IMR-90 (cell line): ENCODE data around the gene NXN. TPM values are rescaled to one million over a fixed set of nuclear protein-coding genes. Genes with fewer than 3 reads are reported as not detected.
A peak's percentile ranks its signal among the peaks of the same experiment; 100 is the strongest.

Source experiments
- ATAC-seq: fragments of 200-7000 bp; cut with Tn5 transposase; 2 replicates; pipeline ENCODE4 v1.9.1; 2020; ENCODE audit warnings: low read depth, mild to moderate bottlenecking, moderate library complexity
- BruUV-seq: library from RNA; stranded (reverse); fragments of 400-500 nt; replicated peaks from 2 replicates; lab custom pipeline; 2021; lab: Mats Ljungman, UMichigan
- CTCF ChIA-PET: fragments of 300-600 bp; formaldehyde crosslinking; extraction: SDS; loops from one replicate; lab custom pipeline; 2021; ENCODE audit warnings: antibody characterized with exemption; lab: Yijun Ruan, JAX
- POLR2A ChIA-PET: fragments of 300-600 bp; sonication (Branson Sonifier 250); formaldehyde crosslinking; loops from one replicate; lab custom pipeline; 2022; ENCODE audit warnings: antibody characterized with exemption; ENCODE audit not compliant: unreplicated experiment; lab: Charles Lee
- DNase-seq: peaks from one replicate; pipeline ENCODE4 v3.0.0; 2013
- H2AFZ ChIP-seq: replicated peaks from 2 replicates; pipeline ENCODE3; 2013; ENCODE audit warnings: low read length, mild to moderate bottlenecking; ENCODE audit not compliant: poor library complexity
- H2AK5ac ChIP-seq: 2 replicates; pipeline ENCODE4 v1.6.1; 2013; ENCODE audit warnings: low read depth, low read length, inconsistent platforms
- H2AK9ac ChIP-seq: replicated peaks from 2 replicates; pipeline ENCODE3; 2013; ENCODE audit warnings: mild to moderate bottlenecking, low read depth, low read length, moderate library complexity; ENCODE audit not compliant: poor library complexity
- H2BK120ac ChIP-seq: 2 replicates; pipeline ENCODE4 v1.6.1; 2013; ENCODE audit warnings: low read depth, low read length, inconsistent platforms
- H2BK15ac ChIP-seq: 3 replicates; pipeline ENCODE4 v1.6.1; 2013; ENCODE audit warnings: low read depth, low read length, inconsistent platforms
- H2BK20ac ChIP-seq: 2 replicates; pipeline ENCODE4 v1.6.1; 2013; ENCODE audit warnings: low read depth, mild to moderate bottlenecking, inconsistent platforms, low read length, moderate library complexity
- H2BK5ac ChIP-seq: 2 replicates; pipeline ENCODE4 v1.6.1; 2013; ENCODE audit warnings: mild to moderate bottlenecking, low read depth, low read length, inconsistent platforms; ENCODE audit not compliant: poor library complexity, severe bottlenecking
- H3K14ac ChIP-seq: replicated peaks from 2 replicates; pipeline ENCODE4 v1.6.1; 2013; ENCODE audit warnings: low read depth, low read length, inconsistent platforms
- H3K18ac ChIP-seq: 2 replicates; pipeline ENCODE4 v1.6.1; 2013; ENCODE audit warnings: low read depth, low read length, control low read depth
- H3K23ac ChIP-seq: 2 replicates; pipeline ENCODE4 v1.6.1; 2013; ENCODE audit warnings: low read depth, low read length, inconsistent platforms
- H3K27ac ChIP-seq: 2 replicates; pipeline ENCODE4 v1.5.1; 2013; ENCODE audit warnings: mild to moderate bottlenecking, control low read depth, low read length; ENCODE audit not compliant: insufficient read depth
- H3K27me3 ChIP-seq: 2 replicates; pipeline ENCODE4 v1.6.1; 2013; ENCODE audit warnings: low read length; ENCODE audit not compliant: control insufficient read depth, insufficient read depth
- H3K36me3 ChIP-seq: 2 replicates; pipeline ENCODE4 v1.6.1; 2013; ENCODE audit warnings: low read length, mixed read lengths; ENCODE audit not compliant: control insufficient read depth, insufficient read depth
- H3K4ac ChIP-seq: 2 replicates; pipeline ENCODE4 v1.6.1; 2013; ENCODE audit warnings: low read depth, low read length, inconsistent platforms
- H3K4me1 ChIP-seq: 2 replicates; pipeline ENCODE4 v1.6.1; 2013; ENCODE audit warnings: low read length, mixed read lengths; ENCODE audit not compliant: control insufficient read depth, insufficient read depth
- H3K4me2 ChIP-seq: 2 replicates; pipeline ENCODE4 v1.6.1; 2013; ENCODE audit warnings: low read depth, mild to moderate bottlenecking, control low read depth, low read length, moderate library complexity
- H3K4me3 ChIP-seq: 2 replicates; pipeline ENCODE4 v1.5.1; 2013; ENCODE audit warnings: low read depth, mild to moderate bottlenecking, control low read depth, low read length, moderate library complexity; ENCODE audit not compliant: insufficient read depth
- H3K56ac ChIP-seq: 2 replicates; pipeline ENCODE4 v1.6.1; 2013; ENCODE audit warnings: low read length, inconsistent platforms; ENCODE audit not compliant: insufficient read depth; ENCODE audit errors: extremely low read depth
- H3K79me1 ChIP-seq, 2 experiments: 2 replicates each; pipeline ENCODE4 v1.6.1; 2013; ENCODE audit warnings: low read length in 2 of 2, inconsistent platforms in 1 of 2, low read depth in 1 of 2
- H3K9ac ChIP-seq: 2 replicates; pipeline ENCODE4 v1.6.1; 2013; ENCODE audit warnings: low read depth, low read length, control low read depth
- H3K9me1 ChIP-seq: 2 replicates; pipeline ENCODE4 v1.6.1; 2013; ENCODE audit warnings: low read length, inconsistent platforms; ENCODE audit not compliant: insufficient read depth
- H3K9me3 ChIP-seq: 2 replicates; pipeline ENCODE4 v1.6.1; 2013; ENCODE audit warnings: low read length; ENCODE audit not compliant: control insufficient read depth, insufficient read depth
- H4K20me1 ChIP-seq: 2 replicates; pipeline ENCODE4 v1.6.1; 2013; ENCODE audit warnings: low read length, inconsistent platforms; ENCODE audit not compliant: insufficient read depth
- H4K5ac ChIP-seq: 2 replicates; pipeline ENCODE4 v1.6.1; 2013; ENCODE audit warnings: mild to moderate bottlenecking, low read depth, low read length, control low read depth
- H4K8ac ChIP-seq, 2 experiments: 2 replicates each; pipeline ENCODE4 v1.6.1; 2013; ENCODE audit warnings: low read depth in 2 of 2, low read length in 2 of 2, control low read depth in 1 of 2, inconsistent platforms in 1 of 2
- H4K91ac ChIP-seq: 2 replicates; pipeline ENCODE4 v1.6.1; 2013; ENCODE audit warnings: low read depth, low read length, inconsistent platforms; ENCODE audit not compliant: insufficient read depth
- CEBPB ChIP-seq: IDR thresholded peaks from 2 replicates; pipeline ENCODE4 v1.6.1; 2012; ENCODE audit warnings: low read depth, low read length, improper control_type of control experiment
- CHD1 ChIP-seq: IDR thresholded peaks from 2 replicates; pipeline ENCODE4 v1.6.1; 2012; ENCODE audit warnings: low read depth, low read length, improper control_type of control experiment
- FOS ChIP-seq: fragments of 150-350 bp; IDR thresholded peaks from 2 replicates; pipeline ENCODE4 v1.6.1; 2016; ENCODE audit warnings: low read depth, low read length
- MAFK ChIP-seq: IDR thresholded peaks from 2 replicates; pipeline ENCODE4 v1.6.1; 2012; ENCODE audit warnings: low read depth, low read length, improper control_type of control experiment
- MXI1 ChIP-seq: IDR thresholded peaks from 2 replicates; pipeline ENCODE4 v1.6.1; 2012; ENCODE audit warnings: low read depth, mild to moderate bottlenecking, low read length, moderate library complexity, borderline replicate concordance
- NFE2L2 ChIP-seq: fragments of 150-350 bp; IDR thresholded peaks from 2 replicates; pipeline ENCODE4 v1.6.1; 2016; ENCODE audit warnings: low read depth, mild to moderate bottlenecking, low read length
- POLR2A ChIP-seq: IDR thresholded peaks from 2 replicates; pipeline ENCODE4 v1.6.1; 2012; ENCODE audit warnings: mild to moderate bottlenecking, low read depth, low read length
- RFX5 ChIP-seq: IDR thresholded peaks from 2 replicates; pipeline ENCODE4 v1.8.0; 2012; ENCODE audit warnings: low read depth, mild to moderate bottlenecking, low read length, moderate library complexity
- SMC3 ChIP-seq: fragments of 150-350 bp; IDR thresholded peaks from 2 replicates; pipeline ENCODE4 v1.6.1; 2016; ENCODE audit warnings: low read depth, mild to moderate bottlenecking, antibody characterized with exemption, low read length, moderate library complexity
- WGBS, 2 experiments: methylation state at CpG; one replicate each; pipeline versions ENCODE4 v1.1.5 to v1.1.7; 2013; ENCODE audit warnings: missing lambda C conversion rate in 2 of 2; ENCODE audit not compliant: insufficient read length in 1 of 2; ENCODE audit errors: extremely low coverage in 2 of 2; 5-methylcytosine and 5-hydroxymethylcytosine counted together
- dilution Hi-C: fragments of 300-500 bp; cut with HindIII; formaldehyde crosslinking; loops from one replicate; pipeline ENCODE4 v1.14.3; 2018; ENCODE audit warnings: low sequenced_read_pairs; ENCODE audit not compliant: unreplicated experiment
- in situ Hi-C: fragments of 300-500 bp; cut with MboI; formaldehyde crosslinking; loops from 3 replicates; pipeline ENCODE4 v1.14.3; 2019; ENCODE audit warnings: low sequenced_read_pairs, inconsistent platforms, mixed read lengths
- intact Hi-C: fragments of 100-400 bp; cut with micrococcal nuclease; formaldehyde crosslinking; loops from 2 replicates; pipeline ENCODE4 v1.10.0; 2022
- polyA plus RNA-seq, 3 experiments: library from polyadenylated mRNA; depleted of rRNA; stranded (reverse); fragments of >200 nt; gene quantifications; 2 replicates each; pipeline ENCODE4 v1.2.3, GENCODE V29; 2012; ENCODE audit warnings: low replicate concordance in 1 of 3
- total RNA-seq: library from RNA; depleted of rRNA; stranded (reverse); fragments of >200 nt; gene quantifications from 2 replicates; pipeline ENCODE4 v1.2.3, GENCODE V29; 2012
- TF ChIP-seq, protein P1 (sequence below): conservative IDR thresholded peaks from 2 replicates; pipeline ENCODE4 v1.5.1; 2012; ENCODE audit warnings: mild to moderate bottlenecking, low read depth, low read length, improper control_type of control experiment
- TF ChIP-seq, protein P2 (sequence below): fragments of 150-350 bp; IDR thresholded peaks from 2 replicates; pipeline ENCODE4 v1.6.1; 2017; ENCODE audit warnings: mild to moderate bottlenecking, antibody characterized with exemption, low read length, low read depth
- TF ChIP-seq, protein P3 (sequence below): fragments of 150-350 bp; IDR thresholded peaks from 2 replicates; pipeline ENCODE4 v1.6.1; 2016; ENCODE audit warnings: low read depth, mild to moderate bottlenecking, low read length, moderate library complexity, borderline replicate concordance

Gene NXN
- total and polyA plus RNA-seq, 2 of the 4 experiments (the other 2 are of a cell fraction): 52.5 to 116 TPM

DNA sequence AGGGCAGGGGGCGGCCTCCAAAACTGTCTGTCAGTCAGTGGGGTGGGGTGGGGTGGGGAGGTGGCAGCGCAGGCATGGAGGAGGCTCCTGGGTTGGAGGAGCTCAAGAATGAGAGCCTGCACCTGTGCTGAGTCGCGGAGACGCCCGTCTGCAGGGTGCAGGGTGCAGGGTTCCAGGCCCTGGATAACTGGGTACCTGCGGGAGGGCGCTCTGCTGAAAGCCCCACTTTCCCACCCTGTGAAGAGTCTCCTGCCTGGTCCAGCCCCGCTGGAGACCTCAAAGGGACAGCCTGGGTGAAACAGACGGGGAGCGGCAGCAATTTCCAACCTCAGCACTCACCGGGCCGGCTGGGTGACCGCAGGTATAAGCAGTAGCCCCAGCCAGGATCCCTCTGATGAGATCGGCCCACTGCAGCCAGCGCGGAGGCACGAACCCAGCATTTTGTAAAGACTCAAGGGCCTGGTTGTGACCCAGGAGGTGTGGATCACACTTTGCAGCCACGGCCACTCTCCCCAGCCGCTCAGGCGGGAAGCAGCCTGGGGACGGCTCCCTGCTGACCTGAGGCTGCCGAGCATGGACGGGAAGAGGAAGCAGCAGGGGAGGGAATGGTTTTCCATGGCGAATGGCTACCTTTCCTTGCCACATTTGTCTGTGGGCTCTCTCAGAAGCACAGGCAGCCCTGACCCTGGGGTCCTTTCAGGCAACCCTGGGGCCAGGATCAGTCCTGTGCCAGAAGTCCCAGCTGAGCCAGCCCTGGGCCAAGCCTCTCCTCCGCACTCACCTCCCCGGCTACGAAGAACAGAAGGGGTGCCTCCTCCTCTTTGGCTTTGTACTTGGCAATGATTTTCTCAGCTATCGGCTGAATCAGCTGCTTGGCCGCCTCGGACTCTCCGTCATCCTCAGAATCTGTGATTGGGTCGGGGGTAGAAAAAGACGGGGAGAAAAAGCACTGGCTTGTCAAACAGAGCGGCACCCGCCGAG lies 176.4 kb downstream of the NXN start:
- WGBS, 2 experiments: 95% methylated on average over 20 of the region's 37 CpGs; no CpG with 5 or more reads in 1 of the 2 experiments
- dilution Hi-C loops: no loop called here
- H4K20me1 ChIP-seq: peaks cover 32% of the 10 kb centered on the region
- H4K8ac ChIP-seq: no peak overlapping the region
- H3K14ac ChIP-seq: no peak overlapping the region
- H3K79me1 ChIP-seq: peaks cover 0 to 4% of the 10 kb centered on the region in 2 experiments; a peak in 2 of 4 replicates
- no peak overlapping the region for H3K4me2 ChIP-seq
- H2AK5ac ChIP-seq: no peak overlapping the region
- DNase-seq (no peak), ATAC-seq (no peak)
- no peak overlapping the region for H3K56ac ChIP-seq
- intact Hi-C loops: no loop called here
- TF ChIP-seq, protein P1, sequence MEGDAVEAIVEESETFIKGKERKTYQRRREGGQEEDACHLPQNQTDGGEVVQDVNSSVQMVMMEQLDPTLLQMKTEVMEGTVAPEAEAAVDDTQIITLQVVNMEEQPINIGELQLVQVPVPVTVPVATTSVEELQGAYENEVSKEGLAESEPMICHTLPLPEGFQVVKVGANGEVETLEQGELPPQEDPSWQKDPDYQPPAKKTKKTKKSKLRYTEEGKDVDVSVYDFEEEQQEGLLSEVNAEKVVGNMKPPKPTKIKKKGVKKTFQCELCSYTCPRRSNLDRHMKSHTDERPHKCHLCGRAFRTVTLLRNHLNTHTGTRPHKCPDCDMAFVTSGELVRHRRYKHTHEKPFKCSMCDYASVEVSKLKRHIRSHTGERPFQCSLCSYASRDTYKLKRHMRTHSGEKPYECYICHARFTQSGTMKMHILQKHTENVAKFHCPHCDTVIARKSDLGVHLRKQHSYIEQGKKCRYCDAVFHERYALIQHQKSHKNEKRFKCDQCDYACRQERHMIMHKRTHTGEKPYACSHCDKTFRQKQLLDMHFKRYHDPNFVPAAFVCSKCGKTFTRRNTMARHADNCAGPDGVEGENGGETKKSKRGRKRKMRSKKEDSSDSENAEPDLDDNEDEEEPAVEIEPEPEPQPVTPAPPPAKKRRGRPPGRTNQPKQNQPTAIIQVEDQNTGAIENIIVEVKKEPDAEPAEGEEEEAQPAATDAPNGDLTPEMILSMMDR: no peak
- TF ChIP-seq RFX5: no peak
- TF ChIP-seq POLR2A: no peak
- TF ChIP-seq MXI1: no peak
- TF ChIP-seq, protein P2, sequence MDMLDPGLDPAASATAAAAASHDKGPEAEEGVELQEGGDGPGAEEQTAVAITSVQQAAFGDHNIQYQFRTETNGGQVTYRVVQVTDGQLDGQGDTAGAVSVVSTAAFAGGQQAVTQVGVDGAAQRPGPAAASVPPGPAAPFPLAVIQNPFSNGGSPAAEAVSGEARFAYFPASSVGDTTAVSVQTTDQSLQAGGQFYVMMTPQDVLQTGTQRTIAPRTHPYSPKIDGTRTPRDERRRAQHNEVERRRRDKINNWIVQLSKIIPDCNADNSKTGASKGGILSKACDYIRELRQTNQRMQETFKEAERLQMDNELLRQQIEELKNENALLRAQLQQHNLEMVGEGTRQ: no peak
- TF ChIP-seq CHD1: no peak
- TF ChIP-seq FOS: no peak
- no peak for TF ChIP-seq NFE2L2
- TF ChIP-seq MAFK: no peak
- no peak for TF ChIP-seq SMC3
- TF ChIP-seq CEBPB: no peak
- TF ChIP-seq, protein P3, sequence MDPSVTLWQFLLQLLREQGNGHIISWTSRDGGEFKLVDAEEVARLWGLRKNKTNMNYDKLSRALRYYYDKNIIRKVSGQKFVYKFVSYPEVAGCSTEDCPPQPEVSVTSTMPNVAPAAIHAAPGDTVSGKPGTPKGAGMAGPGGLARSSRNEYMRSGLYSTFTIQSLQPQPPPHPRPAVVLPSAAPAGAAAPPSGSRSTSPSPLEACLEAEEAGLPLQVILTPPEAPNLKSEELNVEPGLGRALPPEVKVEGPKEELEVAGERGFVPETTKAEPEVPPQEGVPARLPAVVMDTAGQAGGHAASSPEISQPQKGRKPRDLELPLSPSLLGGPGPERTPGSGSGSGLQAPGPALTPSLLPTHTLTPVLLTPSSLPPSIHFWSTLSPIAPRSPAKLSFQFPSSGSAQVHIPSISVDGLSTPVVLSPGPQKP: no peak
- H2AK9ac ChIP-seq: no peak overlapping the region
- H3K9ac ChIP-seq: no peak overlapping the region
- no peak overlapping the region for H3K27ac ChIP-seq
- no peaks in the 10 kb centered on the region for H3K4me1 ChIP-seq
- ChIA-PET CTCF (no interaction called here), POLR2A (interaction anchor here (0.6 kb wide), 1 partner anchor 8 kb away, joined by 7 read pairs; no protein-coding TSS in a partner anchor)
- peaks cover 71% of the 10 kb centered on the region for H3K36me3 ChIP-seq
- no peak overlapping the region for H3K18ac ChIP-seq
- no peak overlapping the region for H2BK5ac ChIP-seq
- H4K5ac ChIP-seq: no peak overlapping the region
- H3K9me1 ChIP-seq: peaks cover 2% of the 10 kb centered on the region; the same call in 1 of the 2 replicates
- no peaks in the 10 kb centered on the region for H3K27me3 ChIP-seq
- H2BK120ac ChIP-seq: no peak overlapping the region
- no peak overlapping the region for H3K23ac ChIP-seq
- no peak overlapping the region for H3K4ac ChIP-seq
- in situ Hi-C loops: no loop called here
- H3K4me3 ChIP-seq: no peak overlapping the region
- no TSS peak for BruUV-seq
- no peak overlapping the region for H2BK15ac ChIP-seq
- no peaks in the 10 kb centered on the region for H3K9me3 ChIP-seq
- no peak overlapping the region for H4K91ac ChIP-seq
- H2AFZ ChIP-seq: peak overlapping the region; percentile 14
- H2BK20ac ChIP-seq: no peak overlapping the region
